HCEC 1CT (cell line): ENCODE measurements around the gene EGFL7.

Experiments
- DNase-seq: peaks from one replicate; pipeline ENCODE4 v3.0.0-alpha.2; 2017

Gene EGFL7

GRCh38 chr9:136645352-136645902 is 17.3 kb upstream of the EGFL7 start:
- DNase-seq: no peak

- DNase-seq: no peak
Measured at GRCh38 chr9:136645903-136646754, 16.6 kb upstream of the EGFL7 start.

GRCh38 chr9:136646827-136647711 is 15.6 kb upstream of the EGFL7 start:
- no peak for DNase-seq

GRCh38 chr9:136648751-136649150 is 14.0 kb upstream of the EGFL7 start:
- no peak for DNase-seq

GRCh38 chr9:136650021-136650420 is 12.7 kb upstream of the EGFL7 start:
- no peak for DNase-seq

GRCh38 chr9:136650648-136651047 is 12.1 kb upstream of the EGFL7 start:
- DNase-seq: no peak

GRCh38 chr9:136651860-136652259 is 10.9 kb upstream of the EGFL7 start:
- DNase-seq: no peak

- no peak for DNase-seq
Measured at GRCh38 chr9:136653323-136654079, 9.2 kb upstream of the EGFL7 start.

- no peak for DNase-seq
Measured at GRCh38 chr9:136654820-136655535, 7.7 kb upstream of the EGFL7 start.

GRCh38 chr9:136655536-136656182 is 7.1 kb upstream of the EGFL7 start:
- no peak for DNase-seq

GRCh38 chr9:136656183-136656738 is 6.5 kb upstream of the EGFL7 start:
- no peak for DNase-seq

GRCh38 chr9:136656795-136657611 is 5.7 kb upstream of the EGFL7 start:
- DNase-seq: no peak

- no peak for DNase-seq
Measured at GRCh38 chr9:136657974-136658848, 4.5 kb upstream of the EGFL7 start.

- no peak for DNase-seq
Measured at GRCh38 chr9:136658849-136659535, 3.7 kb upstream of the EGFL7 start.

- no peak for DNase-seq
Measured at GRCh38 chr9:136659861-136660784, 2.6 kb upstream of the EGFL7 start.

- no peak for DNase-seq
Measured at GRCh38 chr9:136660971-136661550, 1.7 kb upstream of the EGFL7 start.
